HAP-1 (cell line): Measurements from ENCODE around the gene SCMH1.
"Not testable (repeated sequence)": the region's sequence is repeated elsewhere in the genome, so short reads cannot be mapped to it uniquely, and the experiment has no call there.

Experiments
- DNase-seq, 2 experiments: peaks; one replicate each; pipeline ENCODE4 v3.0.0-alpha.2; 2016 to 2020; ENCODE audit warnings: low spot score in 2 of 2
- H3K27me3 ChIP-seq: fragments of 250-450 bp; sonication (Bioruptor Pico); 2 replicates; pipeline ENCODE4 v1.5.1; 2020; ENCODE audit warnings: low read depth, mild to moderate bottlenecking, moderate library complexity
- H3K36me3 ChIP-seq: fragments of 250-450 bp; sonication (Bioruptor Pico); replicated peaks from 2 replicates; pipeline ENCODE4 v1.5.1; 2020; ENCODE audit warnings: mild to moderate bottlenecking
- H3K4me1 ChIP-seq: fragments of 250-450 bp; sonication (Bioruptor Pico); 2 replicates; pipeline ENCODE4 v1.5.1; 2020; ENCODE audit warnings: mild to moderate bottlenecking
- H3K4me3 ChIP-seq: fragments of 250-450 bp; sonication (Bioruptor Pico); 2 replicates; pipeline ENCODE4 v1.5.1; 2020; ENCODE audit warnings: mild to moderate bottlenecking, moderate library complexity
- H3K9me3 ChIP-seq: fragments of 250-450 bp; sonication (Bioruptor Pico); 2 replicates; pipeline ENCODE4 v1.5.1; 2020; ENCODE audit warnings: mild to moderate bottlenecking, moderate library complexity
- in situ Hi-C: fragments of 300-500 bp; cut with MboI; formaldehyde crosslinking; loops from 3 replicates; pipeline ENCODE4 v1.14.3; 2020; ENCODE audit warnings: low sequenced_read_pairs, inconsistent platforms, mixed read lengths

SCMH1 gene

DNA sequence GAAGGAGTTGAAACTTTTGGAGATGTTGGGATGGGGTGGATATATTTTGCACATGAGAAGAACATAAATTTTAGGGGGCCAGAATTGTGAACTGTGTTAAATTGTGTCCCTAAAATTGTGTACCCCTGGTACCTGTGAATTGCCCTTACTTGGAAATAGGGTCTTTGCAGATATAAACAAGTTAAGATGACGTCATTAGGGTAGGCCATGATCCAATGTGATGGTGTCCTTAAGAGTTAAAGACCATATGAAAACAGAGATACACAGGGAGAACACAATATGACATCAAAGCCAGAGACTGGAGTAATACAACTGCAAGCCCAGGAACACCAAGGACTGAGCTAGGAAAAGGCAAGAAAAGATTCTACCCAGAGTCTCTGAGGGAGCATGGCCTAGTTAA, 24.0 kb downstream of the SCMH1 start:
- in situ Hi-C loops = no loop called here
- Histone ChIP-seq H3K4me3 (no peak overlapping the region), H3K9me3 (no peaks in the 10 kb centered on the region), H3K36me3 (0 out of 2 replicates have a peak, but pooled peaks cover 3% of the 10 kb centered on the region), H3K27me3 (no peaks in the 10 kb centered on the region), H3K4me1 (peaks cover 3% of the 10 kb centered on the region; the same call in 1 of the 2 replicates)
- no peak for DNase-seq

DNA sequence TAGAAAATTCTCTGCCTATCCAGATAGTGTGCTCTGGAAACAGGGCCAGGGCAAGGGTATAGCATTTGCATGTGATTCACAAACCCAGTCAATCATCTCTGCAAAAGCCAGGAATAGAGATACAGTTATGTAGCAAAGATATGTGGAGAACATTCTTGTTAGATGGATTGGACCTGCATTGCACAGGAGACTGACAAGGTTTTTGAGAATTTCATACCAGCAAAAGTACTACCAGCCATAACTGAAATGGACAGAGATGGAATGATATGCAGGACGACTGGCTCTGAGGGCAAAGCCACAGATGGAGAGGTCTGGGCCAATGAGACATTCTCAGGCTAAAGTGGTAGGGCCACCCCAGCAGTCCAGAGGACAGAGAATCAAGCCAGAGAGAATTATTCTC, 24.7 kb downstream of the SCMH1 start:
- in situ Hi-C loops = no loop called here

DNA sequence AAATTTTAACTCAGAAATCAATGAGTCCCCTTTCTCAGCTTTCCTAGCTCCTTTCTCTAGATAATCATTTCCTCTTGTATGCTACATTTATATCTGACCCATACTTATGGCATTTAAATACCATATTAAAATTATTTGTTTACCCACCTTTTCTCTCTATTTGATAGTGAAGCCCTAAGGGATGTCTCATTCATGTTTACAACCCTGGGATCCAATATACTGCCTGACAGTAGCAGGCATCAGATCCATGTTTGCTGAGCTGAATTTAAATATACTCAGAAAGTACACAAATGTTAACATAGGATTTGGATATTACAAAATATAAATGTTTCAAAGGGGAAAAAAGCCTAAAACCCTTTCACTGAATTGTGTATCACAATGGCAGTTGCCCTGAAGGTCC, 26.5 kb downstream of the SCMH1 start:
- Histone ChIP-seq H3K9me3 (no peaks in the 10 kb centered on the region), H3K36me3 (0 out of 2 replicates have a peak, but pooled peaks cover 3% of the 10 kb centered on the region), H3K4me3 (no peak overlapping the region), H3K4me1 (no peaks in the 10 kb centered on the region), H3K27me3 (no peaks in the 10 kb centered on the region)
- in situ Hi-C loops = no loop called here
- DNase-seq = no peak

More for the DNA sequence above, 24.7 kb downstream of the SCMH1 start:
- Histone ChIP-seq H3K9me3 (no peaks in the 10 kb centered on the region), H3K27me3 (no peaks in the 10 kb centered on the region), H3K36me3 (0 out of 2 replicates have a peak, but pooled peaks cover 3% of the 10 kb centered on the region), H3K4me3 (no peak overlapping the region), H3K4me1 (no peaks in the 10 kb centered on the region)
- DNase-seq = no peak

DNA sequence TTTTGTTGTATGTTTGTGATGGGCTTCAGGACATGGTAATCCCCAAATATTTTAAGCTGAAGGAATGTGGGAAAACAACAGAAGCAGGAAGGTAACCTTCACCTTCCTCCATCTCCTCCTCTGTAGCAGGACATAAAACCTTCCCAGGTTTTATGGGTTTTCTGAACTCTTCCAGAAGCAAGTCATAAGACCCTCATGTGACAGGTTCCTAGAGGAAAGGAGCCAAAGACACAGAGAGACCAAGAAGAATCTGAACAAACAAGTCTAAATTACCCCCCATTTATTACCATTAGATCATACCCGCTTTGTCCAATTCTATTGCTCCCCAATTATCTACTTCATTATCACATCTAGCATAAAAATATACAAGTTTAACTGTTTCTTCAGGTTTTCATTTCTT, 28.8 kb downstream of the SCMH1 start:
- in situ Hi-C loops = no loop called here
- no peaks in the 10 kb centered on the region for H3K27me3 ChIP-seq
- no peaks in the 10 kb centered on the region for H3K36me3 ChIP-seq
- H3K4me3 ChIP-seq = no peak overlapping the region
- H3K4me1 ChIP-seq = no peaks in the 10 kb centered on the region
- H3K9me3 ChIP-seq = no peaks in the 10 kb centered on the region
- no peak for DNase-seq

DNA sequence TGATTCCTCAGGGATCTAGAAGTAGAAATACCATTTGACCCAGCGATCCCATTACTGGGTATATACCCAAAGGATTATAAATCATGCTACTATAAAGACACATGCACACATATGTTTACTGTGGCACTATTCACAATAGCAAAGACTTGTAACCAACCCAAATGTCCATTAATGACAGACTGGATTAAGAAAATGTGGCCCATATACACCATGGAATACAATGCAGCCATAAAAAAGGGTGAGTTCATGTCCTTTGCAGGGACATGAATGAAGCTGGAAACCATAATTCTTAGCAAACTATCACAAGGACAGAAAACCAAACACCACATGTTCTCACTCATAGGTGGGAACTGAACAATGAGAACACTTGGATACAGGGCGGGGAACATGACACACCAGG, 30.5 kb downstream of the SCMH1 start:
- H3K9me3 ChIP-seq, H3K36me3 ChIP-seq, DNase-seq, H3K4me1 ChIP-seq, H3K27me3 ChIP-seq, H3K4me3 ChIP-seq, in situ Hi-C loops: not testable (repeated sequence)

DNA sequence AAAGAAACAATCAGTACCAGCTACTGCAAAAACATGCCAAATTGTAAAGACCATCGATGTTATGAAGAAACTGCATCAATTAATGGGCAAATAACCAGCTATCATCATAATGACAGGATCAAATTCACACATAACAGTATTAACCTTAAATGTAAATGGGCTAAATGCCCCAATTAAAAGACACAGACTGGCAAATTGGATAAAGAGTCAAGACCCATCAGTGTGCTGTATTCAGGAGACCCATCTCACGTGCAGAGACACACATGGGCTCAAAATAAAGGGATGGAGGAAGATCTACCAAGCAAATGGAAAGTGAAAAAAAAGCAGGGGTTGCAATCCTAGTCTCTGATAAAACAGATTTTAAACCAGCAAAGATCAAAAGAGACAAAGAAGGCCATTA, 35.1 kb downstream of the SCMH1 start:
- H3K9me3 ChIP-seq, H3K36me3 ChIP-seq, H3K4me1 ChIP-seq, H3K27me3 ChIP-seq, DNase-seq, in situ Hi-C loops, H3K4me3 ChIP-seq: not testable (repeated sequence)

DNA sequence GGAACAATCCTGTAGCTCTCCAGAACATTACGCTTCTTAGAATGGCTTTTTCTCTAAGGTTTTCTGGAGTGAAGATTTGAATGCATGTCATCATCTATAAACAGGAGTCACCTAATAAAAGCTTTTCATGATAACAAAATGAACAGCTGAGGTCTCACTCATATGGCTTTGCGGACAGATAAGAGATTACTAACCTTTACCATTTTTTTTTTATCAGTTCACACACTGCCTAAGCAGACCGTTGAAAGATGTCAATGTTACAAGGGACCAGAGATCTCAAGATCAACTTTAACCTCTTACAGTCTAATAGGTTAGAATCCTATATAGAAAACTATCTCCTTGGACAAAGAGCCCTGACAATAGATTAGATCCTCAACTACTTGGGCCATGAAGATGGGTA, 41.4 kb downstream of the SCMH1 start:
- DNase-seq = no peak
- no peaks in the 10 kb centered on the region for H3K36me3 ChIP-seq
- H3K4me1 ChIP-seq = no peaks in the 10 kb centered on the region
- H3K9me3 ChIP-seq = peaks cover 3% of the 10 kb centered on the region
- in situ Hi-C loops = no loop called here
- H3K4me3 ChIP-seq = no peak overlapping the region
- H3K27me3 ChIP-seq = no peaks in the 10 kb centered on the region

DNA sequence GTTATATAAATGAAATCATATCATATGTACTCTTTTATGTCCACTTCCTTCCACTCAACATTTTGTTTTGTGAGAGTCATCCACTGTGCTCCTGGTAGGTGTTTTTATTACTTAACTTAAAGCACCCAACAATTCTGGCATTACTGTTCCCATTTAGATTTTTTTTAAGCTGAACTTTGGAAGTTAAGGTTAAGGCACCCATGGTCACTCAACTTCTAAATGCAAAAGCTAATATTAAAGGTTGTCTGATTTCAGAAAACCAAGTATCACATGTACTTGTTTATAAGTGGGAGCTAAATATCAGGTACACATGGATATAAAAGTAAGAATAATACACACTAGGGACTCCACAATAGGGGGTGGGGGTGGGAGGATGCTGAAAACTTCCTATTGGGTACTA, 42.7 kb downstream of the SCMH1 start:
- in situ Hi-C loops = no loop called here
- no peaks in the 10 kb centered on the region; the same call in 1 of the 2 replicates for H3K4me1 ChIP-seq
- H3K27me3 ChIP-seq = no peaks in the 10 kb centered on the region
- no peak for DNase-seq
- H3K36me3 ChIP-seq = no peaks in the 10 kb centered on the region
- peaks cover 5% of the 10 kb centered on the region for H3K9me3 ChIP-seq
- no peak overlapping the region for H3K4me3 ChIP-seq

DNA sequence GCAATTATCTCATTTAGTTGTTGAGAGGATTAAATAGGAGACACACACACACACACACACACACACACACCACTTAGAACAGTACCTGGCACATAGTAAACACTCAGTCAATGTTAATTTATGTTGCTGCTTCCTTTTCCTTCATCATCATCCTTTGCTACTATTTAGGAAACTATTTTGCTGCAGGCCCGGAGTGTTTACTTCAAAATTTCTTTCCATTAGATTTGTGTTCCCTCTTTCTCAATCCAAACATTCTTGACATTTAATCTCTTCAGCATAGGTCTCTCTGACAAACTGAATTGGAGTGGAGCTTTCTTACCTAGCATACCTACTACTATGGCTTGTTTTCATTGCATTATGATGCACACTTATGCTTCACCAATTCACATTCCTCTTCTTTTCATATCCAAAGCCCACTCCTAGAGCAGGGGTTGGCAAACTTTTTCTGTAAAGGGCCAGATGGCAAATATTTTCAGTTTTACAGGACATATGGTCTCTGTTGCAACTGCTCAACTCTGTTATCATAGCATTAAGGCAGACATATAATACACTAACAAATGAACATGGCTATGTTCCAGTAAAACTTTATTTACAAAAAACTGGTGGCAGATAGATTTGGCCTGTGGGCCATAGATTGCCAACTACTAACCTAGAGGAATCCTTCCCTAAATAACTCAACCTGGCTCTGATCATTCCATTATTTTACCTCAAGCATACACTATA, 49.5 kb downstream of the SCMH1 start:
- DNase-seq = no peak
- in situ Hi-C loops = no loop called here
- no peaks in the 10 kb centered on the region for H3K36me3 ChIP-seq
- H3K4me1 ChIP-seq = peaks cover 14% of the 10 kb centered on the region
- H3K4me3 ChIP-seq = no peak overlapping the region
- peaks cover 5% of the 10 kb centered on the region; the same call in 1 of the 2 replicates for H3K9me3 ChIP-seq
- no peaks in the 10 kb centered on the region for H3K27me3 ChIP-seq

DNA sequence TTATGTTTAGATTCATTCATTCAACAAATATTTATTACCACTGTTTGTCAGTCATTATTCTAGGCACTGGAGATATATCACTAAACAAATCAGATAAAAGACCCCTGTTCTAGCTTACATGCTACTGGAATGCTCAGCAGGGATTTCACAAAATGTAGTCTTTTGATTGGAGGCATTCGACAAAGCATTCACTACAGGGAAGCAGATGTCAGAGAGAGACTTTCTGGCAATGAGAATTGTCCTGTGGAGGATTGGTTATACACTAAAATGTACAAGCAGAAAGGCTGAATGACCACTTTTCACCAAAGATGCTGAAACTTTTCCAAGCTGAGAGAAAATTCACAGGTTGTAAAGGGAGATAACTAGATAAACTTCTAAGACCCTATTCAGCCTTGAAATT, 57.7 kb downstream of the SCMH1 start:
- H3K4me1 ChIP-seq = no peaks in the 10 kb centered on the region
- H3K36me3 ChIP-seq = no peaks in the 10 kb centered on the region
- H3K4me3 ChIP-seq = no peak overlapping the region
- no peaks in the 10 kb centered on the region for H3K9me3 ChIP-seq
- in situ Hi-C loops = no loop called here
- no peaks in the 10 kb centered on the region for H3K27me3 ChIP-seq
- DNase-seq = no peak

DNA sequence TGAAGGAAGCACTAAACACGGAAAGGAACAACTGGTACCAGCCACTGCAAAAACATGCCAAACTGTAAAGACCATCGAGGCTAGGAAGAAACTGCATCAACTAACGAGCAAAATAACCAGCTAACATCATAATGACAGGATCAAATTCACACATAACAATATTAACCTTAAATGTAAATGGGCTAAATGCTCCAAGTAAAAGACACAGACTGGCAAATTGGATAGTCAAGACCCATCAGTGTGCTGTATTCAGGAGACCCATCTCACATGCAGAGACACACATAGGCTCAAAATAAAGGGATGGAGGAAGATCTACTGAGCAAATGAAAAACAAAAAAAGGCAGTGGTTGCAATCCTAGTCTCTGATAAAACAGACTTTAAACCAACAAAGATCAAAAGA, 63.9 kb downstream of the SCMH1 start:
- H3K36me3 ChIP-seq, H3K4me3 ChIP-seq, in situ Hi-C loops, H3K27me3 ChIP-seq, H3K9me3 ChIP-seq, H3K4me1 ChIP-seq, DNase-seq: not testable (repeated sequence)

DNA sequence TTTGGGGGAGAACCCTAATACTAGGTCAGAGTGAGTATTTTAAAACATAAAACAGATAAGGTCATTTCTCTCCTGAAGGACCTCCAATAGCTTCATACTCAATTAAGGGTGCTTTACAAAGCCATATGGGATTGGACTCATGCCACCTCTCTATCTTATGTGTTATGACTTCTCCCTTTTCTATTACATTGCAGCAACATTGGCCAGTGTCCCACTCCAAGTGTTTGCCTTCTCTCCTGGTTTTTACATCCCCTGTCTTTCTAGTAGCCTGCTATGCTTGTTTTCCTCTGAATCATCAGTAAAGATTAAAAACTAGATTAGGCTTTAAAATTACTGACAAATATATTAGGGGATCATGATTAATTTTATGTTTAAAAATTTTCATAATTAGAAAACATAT, 66.6 kb downstream of the SCMH1 start:
- Histone ChIP-seq H3K36me3 (no peaks in the 10 kb centered on the region; the same call in 1 of the 2 replicates), H3K9me3 (no peaks in the 10 kb centered on the region), H3K4me3 (no peak overlapping the region), H3K27me3 (no peaks in the 10 kb centered on the region), H3K4me1 (no peaks in the 10 kb centered on the region; the same call in 1 of the 2 replicates)
- in situ Hi-C loops = no loop called here
- no peak for DNase-seq

DNA sequence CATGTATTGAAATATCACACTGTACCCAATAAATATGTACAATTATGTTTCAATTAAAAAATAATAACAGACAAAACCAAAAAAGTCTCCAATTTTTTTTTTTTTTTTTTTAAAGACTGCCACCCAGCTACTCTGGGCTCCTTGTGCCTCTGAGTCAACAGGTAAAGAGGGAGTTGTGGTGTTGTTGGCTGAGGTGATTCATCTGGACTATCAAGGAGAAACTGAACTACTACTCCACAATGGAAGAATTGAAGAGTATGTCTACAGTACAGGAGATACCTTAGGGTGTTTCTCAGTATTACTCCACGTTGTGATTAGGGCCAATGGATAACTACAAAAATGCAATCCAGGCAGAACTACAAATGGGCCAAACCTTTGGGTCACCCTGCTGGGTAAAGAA, 67.9 kb downstream of the SCMH1 start:
- DNase-seq = no peak
- in situ Hi-C loops = no loop called here
- Histone ChIP-seq H3K27me3 (no peaks in the 10 kb centered on the region), H3K9me3 (no peaks in the 10 kb centered on the region), H3K4me3 (no peak overlapping the region), H3K4me1 (no peaks in the 10 kb centered on the region; the same call in 1 of the 2 replicates), H3K36me3 (no peaks in the 10 kb centered on the region; the same call in 1 of the 2 replicates)

DNA sequence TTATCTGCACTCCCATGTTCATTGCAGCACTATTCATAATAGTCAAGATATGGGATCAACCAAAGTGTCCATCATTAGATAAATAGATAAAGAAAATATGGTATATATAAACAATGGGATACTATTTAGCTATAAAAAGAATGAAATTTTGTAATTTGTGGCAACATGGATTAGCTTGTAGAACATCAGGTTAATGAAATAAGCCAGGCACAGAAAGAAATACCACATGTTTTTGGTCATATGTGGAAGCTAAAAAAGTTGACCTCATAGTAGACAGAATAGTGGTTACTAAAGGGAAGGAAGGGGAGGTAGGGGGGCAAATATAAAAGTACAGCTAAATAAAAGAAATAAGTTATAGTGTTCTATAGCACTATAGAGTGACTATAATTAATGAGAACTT, 68.5 kb downstream of the SCMH1 start:
- H3K36me3 ChIP-seq = no peaks in the 10 kb centered on the region; the same call in 1 of the 2 replicates
- no peak overlapping the region for H3K4me3 ChIP-seq
- in situ Hi-C loops = no loop called here
- H3K9me3 ChIP-seq = no peaks in the 10 kb centered on the region
- DNase-seq = no peak
- no peaks in the 10 kb centered on the region; the same call in 1 of the 2 replicates for H3K4me1 ChIP-seq
- no peaks in the 10 kb centered on the region for H3K27me3 ChIP-seq
